ENCODE data around the gene WDR27.
"Not testable (repeated sequence)": the region's sequence is repeated elsewhere in the genome, so short reads cannot be mapped to it uniquely, and the experiment has no call there.

WDR27 gene

GRCh38 chr6:169527306-169527705 is 174.5 kb downstream of the WDR27 start:
- no peak overlapping the region for H3K4me3 ChIP-seq (ENCODE audit: low read depth, low read length)
- TF ChIP-seq MYC (IDR thresholded peaks at IDR 0.05; ENCODE audit: low read depth, low read length) (no peak), CTCF (IDR thresholded peaks at IDR 0.05; ENCODE audit: low read depth, low read length) (no peak), MAX (IDR thresholded peaks at IDR 0.05; ENCODE audit: low read depth, low read length) (no peak), POLR2A (IDR thresholded peaks at IDR 0.05; ENCODE audit: extremely low read depth, insufficient read length) (no peak)
- DNase-seq (ENCODE audit: low read depth), result no peak

- H3K4me3 ChIP-seq (ENCODE audit: low read depth, low read length), result no peak overlapping the region
- DNase-seq (ENCODE audit: low read depth), result no peak
- TF ChIP-seq MYC (IDR thresholded peaks at IDR 0.05; ENCODE audit: low read depth, low read length) (no peak), CTCF (IDR thresholded peaks at IDR 0.05; ENCODE audit: low read depth, low read length) (no peak), MAX (IDR thresholded peaks at IDR 0.05; ENCODE audit: low read depth, low read length) (no peak), POLR2A (IDR thresholded peaks at IDR 0.05; ENCODE audit: extremely low read depth, insufficient read length) (no peak)
Observed at GRCh38 chr6:169521825-169522224, 180.0 kb downstream of the WDR27 start.

GRCh38 chr6:169520104-169520503 is 181.7 kb downstream of the WDR27 start:
- H3K4me3 ChIP-seq (ENCODE audit: low read depth, low read length), result no peak overlapping the region
- TF ChIP-seq MAX (IDR thresholded peaks at IDR 0.05; ENCODE audit: low read depth, low read length) (no peak), MYC (IDR thresholded peaks at IDR 0.05; ENCODE audit: low read depth, low read length) (no peak), POLR2A (IDR thresholded peaks at IDR 0.05; ENCODE audit: extremely low read depth, insufficient read length) (no peak), CTCF (IDR thresholded peaks at IDR 0.05; ENCODE audit: low read depth, low read length) (no peak)
- DNase-seq (ENCODE audit: low read depth), result no peak

- no peak for DNase-seq (ENCODE audit: low read depth)
- no peak overlapping the region for H3K4me3 ChIP-seq (ENCODE audit: low read depth, low read length)
- TF ChIP-seq POLR2A (IDR thresholded peaks at IDR 0.05; ENCODE audit: extremely low read depth, insufficient read length), result no peak
- TF ChIP-seq CTCF (IDR thresholded peaks at IDR 0.05; ENCODE audit: low read depth, low read length), result no peak
- TF ChIP-seq MAX (IDR thresholded peaks at IDR 0.05; ENCODE audit: low read depth, low read length), result no peak
Observed at GRCh38 chr6:169518451-169518850, 183.4 kb downstream of the WDR27 start.

- H3K4me3 ChIP-seq (ENCODE audit: low read depth, low read length), result no peak overlapping the region
- TF ChIP-seq CTCF (IDR thresholded peaks at IDR 0.05; ENCODE audit: low read depth, low read length) (no peak), POLR2A (IDR thresholded peaks at IDR 0.05; ENCODE audit: extremely low read depth, insufficient read length) (no peak), MAX (IDR thresholded peaks at IDR 0.05; ENCODE audit: low read depth, low read length) (no peak), MYC (IDR thresholded peaks at IDR 0.05; ENCODE audit: low read depth, low read length) (no peak)
Observed at GRCh38 chr6:169513478-169514193, 188.2 kb downstream of the WDR27 start.

GRCh38 chr6:169511785-169512184 is 190.0 kb downstream of the WDR27 start:
- H3K4me3 ChIP-seq (ENCODE audit: low read depth, low read length); DNase-seq (ENCODE audit: low read depth): not testable (repeated sequence)

More at GRCh38 chr6:169513478-169514193, 188.2 kb downstream of the WDR27 start:
- no peak for DNase-seq (ENCODE audit: low read depth)
